ENCODE results near the gene TEX53. TPM values are rescaled to one million over a fixed set of nuclear protein-coding genes. Genes with fewer than 3 reads are reported as not detected.

TEX53 gene
- total RNA-seq, 1 donor from 2014 or later = not detected

DNA sequence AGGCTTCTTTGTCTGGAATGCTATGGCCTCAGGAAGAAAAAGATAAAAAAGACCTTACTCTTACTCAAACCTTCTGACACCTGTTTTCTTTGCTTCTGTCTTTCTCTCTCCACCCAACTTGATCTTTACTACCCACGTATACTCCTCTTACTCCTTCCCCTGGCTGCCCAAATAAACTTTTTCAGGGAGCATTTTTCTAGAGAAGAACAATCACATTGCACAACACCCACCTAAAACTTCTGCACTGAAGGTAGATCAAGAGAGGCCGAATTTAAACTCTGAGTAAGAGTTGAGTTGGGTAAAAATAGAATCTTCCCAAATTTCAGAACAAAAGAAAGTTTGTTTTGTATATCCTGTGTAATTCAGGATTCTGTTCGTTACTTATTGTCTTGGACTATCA, 20.5 kb upstream of the TEX53 start:
- DNase-seq (ENCODE audit: low read depth) = no peak
- Histone ChIP-seq H3K36me3 (ENCODE audit: control insufficient read depth, insufficient read depth, low read length) (no peaks in the 10 kb centered on the region), H3K27me3 (ENCODE audit: control insufficient read depth, insufficient read depth, low read length) (no peaks in the 10 kb centered on the region), H3K4me3 (ENCODE audit: low read depth, low read length) (no peak overlapping the region)
- TF ChIP-seq, protein P1, sequence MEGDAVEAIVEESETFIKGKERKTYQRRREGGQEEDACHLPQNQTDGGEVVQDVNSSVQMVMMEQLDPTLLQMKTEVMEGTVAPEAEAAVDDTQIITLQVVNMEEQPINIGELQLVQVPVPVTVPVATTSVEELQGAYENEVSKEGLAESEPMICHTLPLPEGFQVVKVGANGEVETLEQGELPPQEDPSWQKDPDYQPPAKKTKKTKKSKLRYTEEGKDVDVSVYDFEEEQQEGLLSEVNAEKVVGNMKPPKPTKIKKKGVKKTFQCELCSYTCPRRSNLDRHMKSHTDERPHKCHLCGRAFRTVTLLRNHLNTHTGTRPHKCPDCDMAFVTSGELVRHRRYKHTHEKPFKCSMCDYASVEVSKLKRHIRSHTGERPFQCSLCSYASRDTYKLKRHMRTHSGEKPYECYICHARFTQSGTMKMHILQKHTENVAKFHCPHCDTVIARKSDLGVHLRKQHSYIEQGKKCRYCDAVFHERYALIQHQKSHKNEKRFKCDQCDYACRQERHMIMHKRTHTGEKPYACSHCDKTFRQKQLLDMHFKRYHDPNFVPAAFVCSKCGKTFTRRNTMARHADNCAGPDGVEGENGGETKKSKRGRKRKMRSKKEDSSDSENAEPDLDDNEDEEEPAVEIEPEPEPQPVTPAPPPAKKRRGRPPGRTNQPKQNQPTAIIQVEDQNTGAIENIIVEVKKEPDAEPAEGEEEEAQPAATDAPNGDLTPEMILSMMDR (IDR thresholded peaks at IDR 0.05; ENCODE audit: insufficient read depth, low read length, poor library complexity, severe bottlenecking) = no peak

DNA sequence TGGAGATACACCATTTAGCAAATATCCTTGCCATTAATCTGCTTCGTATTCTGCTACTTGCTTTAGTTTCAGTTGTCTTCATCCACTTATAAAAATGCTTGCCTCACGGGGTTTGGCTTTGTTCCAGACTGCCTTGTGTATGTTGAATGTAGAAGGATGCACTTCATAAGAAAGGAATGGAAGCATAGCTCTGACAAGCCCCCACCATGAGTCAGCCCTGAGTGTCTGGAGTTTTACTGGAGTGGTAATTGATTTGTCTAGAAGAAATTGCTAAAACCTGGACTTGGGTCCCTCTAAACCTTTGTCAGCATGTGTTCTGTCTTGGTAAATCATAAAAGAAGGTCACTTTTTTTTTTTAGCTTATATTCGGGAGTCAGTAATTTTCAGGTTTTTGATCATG, 19.8 kb upstream of the TEX53 start:
- Histone ChIP-seq H3K4me3 (ENCODE audit: low read depth, low read length) (no peak overlapping the region), H3K36me3 (ENCODE audit: control insufficient read depth, insufficient read depth, low read length) (no peaks in the 10 kb centered on the region), H3K27me3 (ENCODE audit: control insufficient read depth, insufficient read depth, low read length) (no peaks in the 10 kb centered on the region)
- TF ChIP-seq, protein P1 (IDR thresholded peaks at IDR 0.05; ENCODE audit: insufficient read depth, low read length, poor library complexity, severe bottlenecking) = no peak
- peak; percentile 99 for DNase-seq (ENCODE audit: low read depth)

DNA sequence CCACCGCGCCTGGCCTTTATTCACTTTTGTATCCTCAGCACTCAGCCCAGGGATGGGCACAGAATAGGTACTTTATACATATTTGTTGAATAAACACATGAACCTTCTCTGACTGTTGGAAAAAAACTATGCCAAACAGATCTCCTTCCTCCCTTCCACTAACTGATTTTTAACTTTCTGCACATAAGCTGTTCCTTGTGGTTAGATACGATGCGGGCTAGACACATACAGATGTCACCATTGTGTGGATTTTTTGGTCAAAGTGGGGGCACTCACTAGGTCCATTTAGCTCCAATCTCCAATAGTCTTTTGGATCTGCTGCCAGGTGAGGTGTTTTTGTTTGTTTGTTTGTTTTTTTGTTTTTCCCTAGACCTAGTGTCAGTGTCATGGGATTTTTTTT, 19.3 kb upstream of the TEX53 start:
- Histone ChIP-seq H3K4me3 (ENCODE audit: low read depth, low read length) (no peak overlapping the region), H3K27me3 (ENCODE audit: control insufficient read depth, insufficient read depth, low read length) (no peaks in the 10 kb centered on the region), H3K36me3 (ENCODE audit: control insufficient read depth, insufficient read depth, low read length) (no peaks in the 10 kb centered on the region)
- no peak for DNase-seq (ENCODE audit: low read depth)
- TF ChIP-seq, protein P1 (IDR thresholded peaks at IDR 0.05; ENCODE audit: insufficient read depth, low read length, poor library complexity, severe bottlenecking) = no peak

DNA sequence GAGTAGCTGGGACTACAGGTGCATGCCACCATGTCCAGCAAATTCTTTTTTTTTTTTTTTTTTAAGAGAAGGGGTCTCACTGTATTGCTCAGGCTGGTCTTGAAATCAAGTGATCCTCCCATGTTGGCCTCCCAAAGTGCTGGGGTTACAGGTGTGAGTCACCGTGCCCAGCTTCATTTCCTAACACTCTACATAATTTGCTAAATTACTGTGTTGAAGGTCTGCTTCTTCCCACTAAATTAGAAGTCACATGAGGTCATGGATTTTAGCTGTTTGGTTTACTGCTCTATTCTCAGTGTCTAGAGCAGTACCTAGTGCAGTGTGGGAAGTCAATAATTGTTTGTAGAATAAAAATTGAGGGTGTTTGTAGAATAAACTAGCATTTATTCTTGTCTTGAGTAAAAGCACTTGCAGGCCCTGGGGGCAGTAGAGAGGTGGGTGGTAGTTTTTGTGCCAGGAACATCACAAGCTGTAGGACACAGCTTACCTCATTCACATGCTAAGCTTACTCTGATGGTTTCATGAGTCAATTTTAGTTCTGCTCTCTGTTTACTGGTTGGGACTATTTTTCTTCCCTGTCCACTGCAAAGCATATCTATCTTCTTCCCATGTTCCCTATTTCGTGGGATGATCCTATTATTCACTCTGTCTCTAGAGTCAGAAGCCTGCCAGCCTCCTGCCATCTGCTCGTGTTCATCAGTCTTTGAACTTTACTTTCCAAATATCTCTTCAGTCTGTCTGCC, 17.4 kb upstream of the TEX53 start:
- no peak overlapping the region for H3K4me3 ChIP-seq (ENCODE audit: low read depth, low read length)
- DNase-seq (ENCODE audit: low read depth) = no peak
- H3K36me3 ChIP-seq (ENCODE audit: control insufficient read depth, insufficient read depth, low read length) = no peaks in the 10 kb centered on the region
- TF ChIP-seq, protein P1 (IDR thresholded peaks at IDR 0.05; ENCODE audit: insufficient read depth, low read length, poor library complexity, severe bottlenecking) = no peak
- H3K27me3 ChIP-seq (ENCODE audit: control insufficient read depth, insufficient read depth, low read length) = no peaks in the 10 kb centered on the region

DNA sequence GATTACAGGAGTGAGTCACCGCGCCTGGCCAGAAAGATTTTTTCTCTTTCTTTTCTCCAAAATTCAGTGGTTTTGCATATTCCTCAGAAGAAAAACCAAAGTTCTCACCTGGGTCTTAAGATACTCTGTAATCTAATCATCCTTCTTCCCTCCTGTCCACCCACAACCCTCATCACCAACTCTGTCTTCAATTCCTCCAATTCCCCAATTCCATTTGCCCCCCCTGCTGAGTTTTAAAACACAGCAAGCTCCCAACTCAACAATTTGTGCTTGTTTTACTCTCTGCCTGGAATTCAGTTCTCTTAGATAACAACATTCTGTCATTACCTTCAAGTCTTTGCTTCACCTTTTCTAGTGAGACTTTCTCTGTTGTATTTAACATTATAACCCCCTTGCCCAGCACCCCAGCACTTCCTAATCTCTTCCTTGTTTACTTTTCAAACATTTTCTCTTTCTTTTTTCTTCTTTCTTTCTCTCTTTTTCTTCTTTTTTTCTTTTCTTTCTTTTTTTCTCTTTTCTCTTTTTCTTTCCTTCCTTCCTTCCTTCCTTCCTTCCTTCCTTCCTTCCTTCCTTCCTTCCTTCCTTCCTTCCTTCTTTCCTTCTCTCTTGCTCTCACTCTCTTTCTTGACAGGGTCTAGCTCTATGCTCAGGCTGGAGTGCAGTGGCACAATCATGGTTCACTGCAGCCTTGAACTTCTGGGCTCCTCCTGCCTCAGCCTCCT, 16.6 kb upstream of the TEX53 start:
- no peak overlapping the region for H3K4me3 ChIP-seq (ENCODE audit: low read depth, low read length)
- TF ChIP-seq, protein P1 (IDR thresholded peaks at IDR 0.05; ENCODE audit: insufficient read depth, low read length, poor library complexity, severe bottlenecking) = no peak
- DNase-seq (ENCODE audit: low read depth) = no peak

More for the DNA sequence above, 16.6 kb upstream of the TEX53 start:
- H3K36me3 ChIP-seq (ENCODE audit: control insufficient read depth, insufficient read depth, low read length) = no peaks in the 10 kb centered on the region
- H3K27me3 ChIP-seq (ENCODE audit: control insufficient read depth, insufficient read depth, low read length) = no peaks in the 10 kb centered on the region
